GM19099 (cell line): ENCODE measurements around the gene HES2.

Experiments used
- POLR2A ChIP-seq: IDR thresholded peaks from 3 replicates; pipeline ENCODE4 v1.6.1; 2011; ENCODE audit warnings: low read depth; ENCODE audit not compliant: insufficient read length; ENCODE audit errors: extremely low read depth

HES2 gene

DNA sequence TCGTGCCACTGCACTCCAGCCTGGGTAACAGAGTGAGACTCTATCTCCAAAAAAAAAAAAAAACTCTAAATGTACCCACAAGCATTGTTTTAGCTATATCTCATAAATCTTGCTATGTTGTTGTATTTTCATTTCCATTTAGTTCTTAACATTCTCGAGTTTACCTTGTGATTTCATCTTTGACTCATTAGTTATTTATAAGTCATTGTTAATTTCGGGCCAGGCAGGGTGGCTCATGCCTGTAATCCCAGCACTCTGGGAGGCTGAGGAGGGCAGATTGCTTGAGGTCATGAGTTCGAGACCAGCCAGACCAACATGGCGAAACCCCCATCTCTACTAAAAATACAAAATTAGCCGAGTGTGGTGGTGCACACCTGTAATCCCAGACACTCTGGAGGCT is 11.7 kb downstream of the HES2 start:
- no peak for TF ChIP-seq POLR2A

DNA sequence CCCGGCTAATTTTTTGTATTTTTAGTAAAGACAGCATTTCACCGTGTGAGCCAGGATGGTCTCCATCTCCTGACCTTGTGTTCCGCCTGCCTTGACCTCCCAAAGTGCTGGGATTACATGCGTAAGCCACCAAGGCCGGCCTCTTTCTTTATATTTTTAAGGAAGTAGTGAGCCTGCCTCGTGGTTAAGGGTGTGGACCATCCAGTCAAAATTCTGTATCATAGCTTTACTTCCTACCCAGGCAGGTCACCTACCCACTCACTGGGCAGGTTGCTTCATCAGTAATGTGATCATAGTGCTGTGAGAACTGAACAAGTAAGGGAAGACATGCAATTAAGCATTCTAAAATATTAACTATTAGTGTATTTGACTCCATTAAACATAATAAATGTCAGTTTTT is 18.0 kb downstream of the HES2 start:
- no peak for TF ChIP-seq POLR2A

DNA sequence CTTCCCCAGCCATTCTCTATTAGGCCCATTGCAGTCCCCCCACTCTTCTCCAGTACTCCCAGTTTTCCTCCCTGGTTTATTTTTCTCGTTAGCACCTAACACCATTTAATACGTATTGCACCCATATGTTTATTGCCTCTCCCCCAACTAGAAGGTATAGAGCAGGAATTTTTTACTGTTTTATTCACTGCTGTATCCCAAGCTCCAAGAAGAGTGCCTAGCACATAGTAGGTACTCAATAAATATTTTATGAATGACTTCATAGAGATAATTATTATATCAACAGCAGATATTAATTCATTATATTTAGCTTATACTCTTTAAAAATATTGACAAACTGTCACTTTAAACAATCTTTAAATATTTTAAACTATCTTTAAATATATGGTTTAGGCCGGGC is 20.4 kb downstream of the HES2 start:
- no peak for TF ChIP-seq POLR2A

DNA sequence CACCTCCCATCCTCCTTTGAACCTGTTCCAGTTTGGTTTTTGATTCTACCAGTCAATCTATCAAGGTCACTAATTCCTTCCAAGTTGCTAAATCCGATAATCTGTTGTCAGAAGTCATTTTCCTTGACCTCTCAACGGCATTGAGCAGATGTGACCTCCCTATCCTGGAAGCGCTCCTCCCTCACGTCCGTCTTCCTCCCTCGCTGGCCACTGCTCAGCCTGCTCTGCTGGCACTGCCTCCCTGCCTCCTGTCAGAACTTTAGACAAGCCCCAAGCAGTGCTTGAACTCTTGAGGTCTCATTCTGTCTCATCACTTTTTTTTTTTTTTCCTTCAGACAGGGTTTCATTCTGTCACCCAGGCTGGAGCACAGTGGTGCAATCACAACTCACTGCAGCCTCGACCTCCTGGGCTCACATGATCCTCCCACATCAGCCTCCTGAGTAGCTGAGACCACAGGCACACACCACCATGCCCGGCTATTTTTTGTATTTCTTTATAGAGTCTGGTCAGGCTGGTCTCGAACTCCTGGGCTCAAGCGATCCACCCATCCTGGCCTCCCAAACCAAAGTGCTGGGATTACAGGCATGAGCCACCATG is 21.8 kb downstream of the HES2 start:
- TF ChIP-seq POLR2A = no peak

DNA sequence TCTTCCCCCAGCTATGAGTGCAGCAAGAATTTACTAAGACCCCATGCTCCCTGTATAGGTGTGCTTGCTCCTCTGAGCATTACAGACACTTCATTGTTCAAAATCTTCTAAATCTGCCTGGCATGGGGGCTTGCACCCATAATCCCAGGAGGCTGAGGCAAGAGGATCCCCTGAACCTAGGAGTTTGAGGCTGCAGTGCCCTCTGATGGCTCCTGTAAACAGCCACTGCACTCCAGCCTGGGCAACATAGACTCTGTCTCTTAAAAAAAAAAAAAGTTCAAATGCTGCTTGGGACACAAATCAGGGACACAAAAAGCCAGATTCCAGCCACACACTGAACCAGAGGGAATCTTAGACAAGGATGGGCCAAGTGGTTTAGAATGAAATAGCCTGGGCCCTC is 22.7 kb downstream of the HES2 start:
- no peak for TF ChIP-seq POLR2A

DNA sequence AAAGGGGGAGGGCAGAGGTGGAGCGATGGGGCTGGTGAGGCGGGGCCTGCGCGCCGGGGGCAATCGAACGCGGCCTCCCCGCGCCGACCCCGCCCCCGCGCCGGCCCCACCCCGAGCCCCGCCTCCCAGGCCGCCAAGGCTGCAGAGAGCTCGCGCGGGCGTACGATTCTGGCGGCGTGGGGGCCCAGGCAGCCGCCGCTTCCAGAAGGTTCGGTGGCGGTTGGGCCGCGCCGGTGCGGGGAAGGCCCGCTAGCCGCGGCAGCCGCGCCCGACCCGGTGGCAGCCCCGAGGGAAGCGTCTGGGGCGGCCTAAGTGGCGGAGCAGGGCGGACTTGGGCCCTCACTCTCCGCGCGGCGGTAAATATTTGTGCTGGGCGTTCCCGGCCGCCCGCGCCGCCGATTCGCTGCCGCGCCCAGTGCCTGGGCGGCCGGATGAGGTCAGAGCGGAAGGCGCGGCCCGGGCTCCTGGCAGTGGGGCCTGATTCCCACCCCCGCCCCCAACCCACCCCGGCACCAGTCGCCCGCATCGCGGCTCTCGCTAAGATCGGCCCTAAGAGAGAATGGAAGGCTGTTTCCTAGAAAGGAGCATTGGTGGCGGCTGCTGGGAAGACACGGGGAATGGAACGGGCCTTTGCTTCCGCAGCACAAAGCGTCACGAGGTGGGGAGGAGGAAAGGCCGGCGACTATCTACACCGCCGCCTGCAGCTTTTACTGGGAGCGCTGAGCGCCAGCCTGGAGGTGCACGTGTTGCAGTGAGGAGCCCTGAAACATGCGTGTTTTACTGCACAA is 26.1 kb downstream of the HES2 start, which contains the start of gene ACOT7:
Gene ACOT7, minus strand, starts transcription at position 368 of the 788 bp plus-strand sequence. CDS start 368 bp downstream, outside the sequence.
- TF ChIP-seq POLR2A = peak; percentile 59

DNA sequence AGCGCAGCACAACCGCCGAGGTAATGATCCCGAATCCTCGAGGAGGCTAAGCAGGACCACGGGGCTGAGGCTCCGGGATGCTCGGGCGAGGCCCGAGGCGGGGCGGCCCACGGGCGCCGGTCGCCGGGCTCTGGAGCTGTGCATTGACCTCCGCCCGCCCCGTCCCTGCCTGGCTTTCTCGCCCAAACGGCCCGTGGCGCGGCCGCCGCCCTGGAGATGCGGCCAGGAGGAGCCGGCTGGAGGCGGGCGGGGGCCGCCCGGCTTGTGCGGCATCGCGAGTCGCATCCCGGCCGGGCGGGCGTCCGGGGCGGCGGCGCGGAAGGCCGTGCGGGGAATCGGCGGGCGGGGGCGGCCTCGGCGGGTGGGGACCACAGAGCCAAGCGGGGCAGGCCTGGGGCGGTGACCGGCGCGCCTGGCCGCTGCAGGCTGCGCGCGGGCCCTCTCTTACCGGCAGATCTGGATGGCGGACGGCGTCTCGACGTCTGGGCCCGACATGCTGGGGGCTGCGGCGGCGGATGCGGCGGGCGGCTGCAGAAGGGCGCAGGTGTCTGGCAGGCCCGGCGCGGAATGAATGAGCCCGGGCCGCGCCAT is 26.8 kb downstream of the HES2 start:
- TF ChIP-seq POLR2A = peak; percentile 79

DNA sequence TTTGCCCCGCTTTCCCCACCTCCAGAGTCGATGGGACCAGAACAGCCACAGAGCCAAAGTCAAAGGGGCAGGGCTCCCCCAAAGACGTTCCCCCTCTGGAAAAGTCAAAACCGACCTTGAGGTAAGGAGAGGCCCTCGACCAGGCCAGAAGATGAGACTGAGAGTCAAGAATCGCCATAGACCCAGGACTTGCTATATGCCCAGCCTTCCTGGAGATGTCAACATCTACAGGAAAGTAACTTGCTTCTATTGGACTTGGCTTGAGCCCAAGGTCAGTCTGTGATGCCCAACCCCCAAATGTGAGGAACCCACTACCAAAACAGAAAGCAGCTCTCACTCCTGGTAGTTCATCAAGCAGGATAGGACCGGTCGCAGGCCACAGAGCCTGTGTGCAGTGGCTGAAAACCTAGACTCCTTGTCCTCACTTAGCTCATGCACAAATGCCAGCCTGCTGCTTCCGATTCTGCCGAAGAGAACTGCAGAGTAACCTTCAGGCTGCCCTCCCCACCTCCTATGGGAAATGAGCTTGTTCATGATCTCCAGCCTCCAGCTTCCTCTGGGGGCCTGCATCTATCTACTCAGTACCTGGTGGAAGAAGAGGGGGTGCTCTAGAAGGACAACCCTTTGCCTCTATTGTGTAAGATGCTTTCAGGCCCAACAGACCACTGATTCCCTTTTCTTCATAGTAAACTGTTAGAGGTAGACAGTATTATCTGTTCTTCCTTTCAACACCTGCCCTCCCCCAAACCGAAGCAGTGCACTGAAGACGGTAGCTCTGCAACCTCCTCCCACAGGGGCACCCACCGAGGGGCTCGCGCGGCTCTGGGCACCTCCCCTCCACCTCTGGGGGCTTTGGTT is 27.5 kb downstream of the HES2 start:
- no peak for TF ChIP-seq POLR2A

DNA sequence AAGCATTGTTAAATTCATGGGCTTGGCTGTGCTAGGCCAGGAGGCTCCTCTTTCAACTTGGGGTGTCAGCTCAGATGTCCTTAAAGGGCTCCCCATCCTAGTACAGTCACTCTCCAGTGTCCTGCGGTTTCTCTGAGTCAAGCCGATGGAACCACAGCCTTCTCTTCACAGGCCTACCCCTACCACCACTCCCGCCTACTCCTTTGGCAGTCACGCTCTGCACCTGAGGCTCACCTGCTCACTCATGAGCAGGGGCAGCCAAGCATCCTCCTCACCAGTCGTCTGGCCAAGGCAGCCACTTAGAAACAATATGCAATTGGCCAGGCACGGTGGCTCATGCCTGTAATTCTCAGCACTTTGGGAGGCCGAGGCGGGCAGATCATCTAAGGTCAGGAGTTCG is 29.7 kb downstream of the HES2 start:
- no peak for TF ChIP-seq POLR2A

DNA sequence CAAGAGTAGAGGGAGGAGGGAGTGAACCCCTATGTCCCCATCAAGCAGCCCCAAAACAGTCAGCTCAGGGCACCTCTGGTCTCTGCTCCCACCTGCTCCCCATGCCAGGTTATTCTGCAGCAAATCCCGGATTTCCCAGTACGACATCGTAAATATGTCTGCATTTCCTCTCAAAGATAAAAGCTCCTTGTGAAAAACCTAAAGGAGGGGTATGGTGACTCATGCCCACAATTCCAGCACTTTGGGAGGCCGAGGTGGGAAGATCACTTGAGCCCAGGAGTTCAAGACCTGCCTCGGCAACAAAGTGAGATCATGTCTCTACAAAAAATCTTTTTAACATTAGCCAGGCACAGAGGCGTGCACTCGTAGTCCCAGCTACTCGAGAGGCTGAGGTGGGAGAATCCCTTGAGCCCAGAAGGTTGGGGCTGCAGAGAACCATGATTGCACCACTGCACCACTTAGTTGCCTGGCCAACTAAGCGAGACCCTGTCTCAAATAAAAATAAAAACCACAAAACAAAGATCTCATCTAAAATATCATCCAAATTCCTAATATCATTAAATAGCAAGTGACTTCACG is 33.3 kb downstream of the HES2 start:
- TF ChIP-seq POLR2A = no peak

DNA sequence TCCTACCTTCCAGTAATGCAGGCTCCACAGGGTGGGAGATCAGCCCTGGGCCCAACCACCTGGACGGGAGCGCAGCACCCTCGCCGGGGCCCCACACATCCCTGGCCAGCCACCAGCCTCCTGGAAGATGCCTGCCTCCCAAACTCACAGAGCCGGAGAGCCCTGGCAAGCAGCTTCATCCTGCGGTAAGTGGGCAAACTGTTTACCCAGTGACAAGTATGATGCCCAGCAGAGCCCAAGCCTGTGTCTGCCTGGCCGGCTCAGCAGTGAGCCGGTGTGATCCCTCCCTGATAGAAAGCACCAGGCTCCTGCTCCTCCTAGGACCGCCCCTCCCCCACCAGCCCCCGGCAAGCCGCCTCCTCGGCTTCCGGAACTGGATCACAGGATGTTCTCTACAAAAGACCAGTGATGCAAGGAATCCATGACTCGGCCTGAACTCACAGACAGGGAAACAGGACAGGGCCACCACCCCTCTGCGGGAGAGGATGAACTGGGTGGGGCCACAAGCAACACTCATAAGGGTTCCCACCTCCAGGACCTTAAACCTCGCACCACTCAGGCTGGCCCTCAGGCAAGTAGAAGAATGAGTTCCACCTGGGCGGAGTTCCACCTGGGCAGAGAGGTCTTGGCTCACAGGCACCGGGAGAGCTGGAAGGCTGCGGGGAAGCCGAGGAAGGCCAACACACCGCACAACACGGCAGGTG is 34.1 kb downstream of the HES2 start:
- TF ChIP-seq POLR2A = no peak

DNA sequence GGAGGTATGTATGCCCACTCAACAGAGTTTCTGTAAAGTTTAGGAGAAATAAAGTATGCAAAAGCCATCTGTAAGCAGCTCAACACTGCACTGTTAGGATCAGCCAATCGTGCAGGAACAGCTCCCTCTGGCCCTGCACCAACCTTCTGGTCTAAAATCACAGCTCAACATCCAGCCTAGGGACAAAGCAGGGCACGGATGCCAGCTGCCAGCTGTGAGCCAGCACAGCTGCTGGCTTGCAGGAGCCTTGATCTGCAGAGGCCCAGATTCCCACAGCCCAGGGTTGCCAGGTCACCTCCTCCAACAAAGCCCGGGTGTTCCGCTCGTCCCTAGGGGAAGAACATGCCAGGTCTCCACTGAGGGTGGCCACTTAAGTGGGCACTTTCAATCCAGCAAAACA is 34.8 kb downstream of the HES2 start:
- TF ChIP-seq POLR2A = no peak

DNA sequence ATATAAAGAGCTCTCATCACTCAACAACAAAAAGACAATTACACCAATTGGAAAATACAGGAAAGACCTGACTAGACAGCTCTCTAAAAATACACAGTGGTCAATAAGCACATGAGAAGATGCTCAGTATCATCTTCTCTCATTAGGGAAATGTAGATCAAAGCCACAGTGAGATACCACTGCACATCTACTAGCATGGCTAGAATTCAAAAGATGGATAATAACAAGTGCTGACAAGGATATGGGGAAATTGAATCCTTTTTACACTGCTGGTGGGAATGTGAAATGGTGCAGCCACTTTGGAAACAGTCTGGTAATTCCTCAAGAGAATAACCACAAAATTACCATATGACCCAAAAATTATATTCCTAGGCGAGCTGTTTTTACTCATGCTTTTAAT is 35.6 kb downstream of the HES2 start:
- no peak for TF ChIP-seq POLR2A

DNA sequence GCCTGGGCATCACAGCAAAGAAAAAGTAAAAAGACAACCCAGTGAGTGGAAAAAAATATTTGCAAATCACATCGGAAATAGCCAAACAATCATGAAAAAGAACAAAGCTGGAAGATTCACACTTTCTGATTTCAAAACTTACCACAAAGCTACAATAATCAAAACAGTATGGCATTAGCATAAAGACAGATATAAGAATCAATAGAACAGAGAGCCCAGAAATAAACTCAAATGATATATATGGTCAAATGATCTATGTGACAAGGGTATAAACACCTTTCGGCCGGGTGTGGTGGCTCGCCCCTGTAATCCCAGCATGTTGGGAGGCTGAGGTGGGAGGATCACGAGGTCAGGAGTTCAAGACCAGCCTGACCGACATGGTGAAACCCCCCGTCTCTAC is 39.7 kb downstream of the HES2 start:
- no peak for TF ChIP-seq POLR2A

DNA sequence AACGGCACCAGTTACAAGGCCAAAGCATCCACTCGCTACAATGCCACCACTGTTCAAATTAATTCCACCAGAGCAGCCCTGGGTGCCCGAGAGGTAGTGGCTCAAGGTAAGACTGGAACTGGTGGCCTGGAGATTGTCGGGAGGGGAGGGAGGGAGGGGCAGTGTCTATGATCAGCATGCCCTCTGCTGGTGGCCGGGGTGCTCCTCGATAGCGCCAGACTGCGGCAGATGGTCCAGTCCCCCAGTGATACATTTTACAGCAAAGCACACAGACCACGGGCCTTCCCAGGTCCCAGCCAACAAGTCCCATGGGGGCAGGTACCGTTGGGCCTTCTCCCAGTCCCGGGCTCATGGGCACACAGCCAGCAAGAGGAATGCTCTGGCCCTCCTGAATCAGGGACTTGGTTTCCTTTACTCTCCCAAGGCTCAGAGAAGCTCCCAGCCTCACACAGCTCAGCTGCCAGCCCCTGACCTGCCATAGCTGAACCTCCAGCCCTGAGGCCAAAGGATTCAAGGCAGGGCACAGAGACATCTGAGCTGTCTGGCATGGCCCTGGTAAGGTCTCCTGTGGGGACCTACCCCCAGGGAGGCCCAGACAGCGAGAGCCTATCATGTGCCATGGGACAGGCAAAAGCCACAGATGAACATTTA is 41.5 kb downstream of the HES2 start:
- TF ChIP-seq POLR2A = no peak
